NT2/D1 (cell line): ENCODE measurements around the gene PRB2.

Source experiments
- SUZ12 ChIP-seq: IDR thresholded peaks from 2 replicates; pipeline ENCODE4 v1.6.1; 2011; ENCODE audit not compliant: insufficient read length, insufficient read depth; ENCODE audit errors: extremely low read depth
- YY1 ChIP-seq: IDR thresholded peaks from 2 replicates; pipeline ENCODE4 v1.6.1; 2011; ENCODE audit not compliant: insufficient read length, insufficient read depth
- ZNF274 ChIP-seq: IDR thresholded peaks from 2 replicates; pipeline ENCODE4 v1.6.1; 2011; ENCODE audit warnings: mild to moderate bottlenecking, low read depth, low read length

GRCh38 chr12:11433664-11434063 is 38.3 kb upstream of the PRB2 start:
- no peak for TF ChIP-seq YY1
- no peak for TF ChIP-seq ZNF274
- TF ChIP-seq SUZ12 = no peak
